GM21723 (cell line): ENCODE data around the gene NMT2.

Source experiments
- ATAC-seq: cut with Tn5 transposase; IDR thresholded peaks from one replicate; pipeline ENCODE4 v1.9.1; 2021; ENCODE audit warnings: mild to moderate bottlenecking, moderate library complexity; ENCODE audit not compliant: unreplicated experiment

The NMT2 gene

GRCh38 chr10:15182540-15183207, 14.2 kb upstream of the NMT2 start:
- no peak for ATAC-seq

- ATAC-seq: no peak
Observed at GRCh38 chr10:15181576-15182156, 13.2 kb upstream of the NMT2 start.

- ATAC-seq: no peak
Observed at GRCh38 chr10:15180736-15181135, 12.2 kb upstream of the NMT2 start.

GRCh38 chr10:15176269-15176668, 7.8 kb upstream of the NMT2 start:
- ATAC-seq: no peak

- ATAC-seq: no peak
Observed at GRCh38 chr10:15175587-15175986, 7.1 kb upstream of the NMT2 start.

DNA sequence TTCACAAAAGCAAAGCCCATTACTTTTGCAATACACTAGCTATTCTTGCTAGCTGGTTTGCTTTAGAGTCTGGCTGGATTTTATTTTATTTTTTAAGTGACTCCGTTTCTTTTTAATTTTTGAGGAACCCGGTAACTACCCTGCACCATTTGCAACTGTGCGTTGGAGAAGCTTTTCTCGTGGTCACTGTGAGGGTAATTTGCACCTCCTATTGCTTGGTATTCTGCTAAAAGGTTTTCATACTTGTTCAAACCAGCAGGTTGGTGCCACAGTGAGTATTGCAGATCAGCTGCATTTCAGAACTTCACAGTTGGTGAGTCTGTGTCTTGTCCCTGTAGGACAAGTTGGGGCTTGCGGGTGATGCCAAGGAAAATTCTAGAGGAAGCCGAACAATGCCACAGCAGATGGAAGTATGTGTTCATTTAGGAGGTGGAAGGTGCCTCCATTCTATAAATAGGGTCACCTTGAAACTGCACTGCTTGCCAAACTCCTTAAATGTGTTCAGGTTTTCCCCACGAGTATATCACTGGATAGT, 3.9 kb upstream of the NMT2 start:
- ATAC-seq: no peak

DNA sequence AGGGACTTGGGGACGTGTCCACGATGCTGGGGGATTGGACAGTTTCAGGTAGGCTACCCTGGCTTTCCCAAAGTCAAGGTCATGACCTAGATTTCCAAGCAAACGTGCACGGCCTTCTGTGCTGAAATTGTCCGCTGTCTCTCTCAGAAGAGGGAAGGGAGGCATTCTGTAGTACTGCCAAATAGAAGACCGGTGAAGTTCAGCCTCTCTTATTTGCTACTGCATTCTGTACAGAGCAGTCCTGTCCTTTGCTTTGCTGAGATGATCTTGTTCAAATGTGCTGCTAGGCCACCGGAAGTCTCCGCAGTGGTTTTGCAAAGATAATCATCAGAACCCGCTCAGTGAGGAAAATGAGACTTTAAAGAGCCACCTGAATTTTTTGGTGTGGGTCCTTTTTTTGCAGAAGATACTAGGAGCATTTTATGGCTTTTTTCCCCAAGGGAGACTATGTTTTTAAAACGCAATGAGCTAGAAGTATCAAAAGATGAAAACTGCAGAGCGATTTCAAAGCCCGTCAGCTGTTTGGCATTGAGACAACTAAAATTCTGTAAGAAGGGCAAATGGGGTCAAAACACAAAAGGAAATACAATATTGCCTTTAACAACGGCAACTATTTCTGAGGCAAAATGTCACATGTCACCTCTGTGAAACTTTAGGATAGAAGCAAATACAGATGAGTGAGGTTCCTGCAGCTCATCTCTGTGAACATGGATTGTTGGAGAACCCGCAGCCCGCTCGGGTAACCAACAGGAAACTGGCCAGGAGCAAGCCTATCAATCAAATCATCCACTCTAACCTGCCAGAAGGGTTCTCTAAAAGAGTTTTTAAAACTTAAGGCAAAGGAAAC, 1.3 kb upstream of the NMT2 start:
- ATAC-seq: no peak

GRCh38 chr10:15168786-15169554, 477 bp upstream of the NMT2 start:
- ATAC-seq: peak; percentile 52

DNA sequence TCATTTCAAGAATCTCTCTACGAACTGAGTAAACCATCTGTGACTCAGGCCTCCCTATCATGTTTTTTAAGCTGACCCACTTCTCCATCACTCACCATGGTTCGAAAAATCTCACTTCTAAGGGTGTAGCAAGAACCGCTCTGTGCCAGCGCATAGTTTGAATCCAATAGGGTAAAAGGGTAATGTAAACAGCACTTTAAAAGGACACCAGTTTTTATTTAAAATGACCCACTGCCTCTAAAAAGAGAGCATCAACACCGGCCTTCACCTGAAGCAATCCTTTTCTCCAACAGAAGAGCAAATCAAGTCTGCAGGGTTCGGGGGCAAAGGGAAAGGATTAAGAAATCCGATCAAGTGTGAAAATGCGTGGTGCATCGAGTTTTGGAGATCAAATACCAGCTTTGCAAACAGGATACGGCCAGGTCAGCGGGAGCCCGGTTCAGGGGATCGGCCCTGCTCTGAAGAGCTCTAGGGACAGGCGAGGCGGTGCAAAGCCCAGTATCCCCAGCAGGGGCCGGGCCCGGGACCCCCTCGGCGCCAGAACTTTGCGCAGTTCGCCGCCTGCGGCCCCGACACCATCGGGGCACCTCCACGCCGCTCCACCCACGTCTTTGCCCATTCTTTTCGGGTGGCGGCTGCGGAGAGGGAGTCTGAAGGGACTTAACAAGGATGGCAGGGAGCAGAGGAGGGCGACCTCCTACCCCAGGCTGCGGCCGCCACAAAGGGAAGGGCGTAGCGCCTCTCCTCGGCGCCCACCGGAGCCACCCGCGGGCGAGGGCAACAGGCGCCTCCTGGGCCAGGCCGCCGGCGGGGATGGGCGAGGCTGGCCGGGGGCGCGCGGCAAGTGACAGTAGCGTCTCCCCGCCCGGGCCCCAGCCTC, 842 bp downstream of the NMT2 start:
- ATAC-seq: peak; percentile 52

DNA sequence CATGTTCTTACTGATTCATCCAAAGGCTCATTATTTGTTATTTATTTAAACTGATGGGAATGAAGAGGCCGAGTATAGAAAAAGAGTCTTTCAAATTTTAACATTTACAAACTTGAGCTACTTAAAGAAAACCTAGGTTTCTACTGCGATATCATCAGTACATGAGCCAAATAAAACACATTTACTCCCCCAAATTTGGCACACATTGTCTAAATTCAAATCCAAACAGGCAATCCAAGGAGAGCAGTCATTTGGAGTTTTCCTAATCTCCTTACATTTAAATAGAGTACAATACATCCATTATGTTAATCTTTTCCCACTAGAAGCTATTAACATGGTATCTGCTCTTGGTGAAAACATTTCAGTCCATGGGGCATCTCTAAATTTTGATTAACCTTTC, 2.2 kb downstream of the NMT2 start:
- no peak for ATAC-seq

GRCh38 chr10:15163253-15163828, 5.2 kb downstream of the NMT2 start:
- no peak for ATAC-seq

GRCh38 chr10:15158972-15159371, 9.5 kb downstream of the NMT2 start:
- no peak for ATAC-seq

- no peak for ATAC-seq
Observed at GRCh38 chr10:15158448-15158847, 10.0 kb downstream of the NMT2 start.

DNA sequence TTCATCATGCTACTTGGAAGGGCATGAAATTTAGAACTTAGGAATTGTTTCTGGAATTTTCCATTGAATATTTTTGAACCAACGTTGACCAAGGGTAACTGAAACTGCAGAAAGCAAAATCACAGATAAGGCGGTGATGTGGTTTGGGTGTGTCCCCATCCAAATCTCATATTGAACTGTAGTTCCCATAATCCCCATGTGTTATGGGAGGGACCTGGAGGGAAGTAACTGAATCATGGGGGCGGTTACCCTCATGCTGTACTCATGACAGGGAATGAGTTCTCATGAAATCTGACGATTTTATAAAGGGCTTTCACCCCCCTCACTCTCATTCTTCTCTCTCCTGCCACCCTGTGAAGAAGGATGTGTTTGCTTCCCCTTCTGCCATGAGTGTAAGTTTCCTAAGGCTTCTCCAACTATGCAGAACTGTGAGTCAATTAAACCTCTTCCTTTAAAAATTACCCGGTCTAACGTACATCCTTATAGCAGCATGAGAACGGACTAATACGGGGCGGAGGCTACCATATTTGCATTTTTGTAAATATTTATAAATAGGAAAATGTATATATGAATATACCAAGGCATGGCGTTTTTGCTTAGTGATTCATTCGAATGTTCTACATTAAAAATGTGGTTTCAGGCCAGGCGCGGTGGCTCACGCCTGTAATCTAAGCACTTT, 12.4 kb downstream of the NMT2 start:
- ATAC-seq: no peak

DNA sequence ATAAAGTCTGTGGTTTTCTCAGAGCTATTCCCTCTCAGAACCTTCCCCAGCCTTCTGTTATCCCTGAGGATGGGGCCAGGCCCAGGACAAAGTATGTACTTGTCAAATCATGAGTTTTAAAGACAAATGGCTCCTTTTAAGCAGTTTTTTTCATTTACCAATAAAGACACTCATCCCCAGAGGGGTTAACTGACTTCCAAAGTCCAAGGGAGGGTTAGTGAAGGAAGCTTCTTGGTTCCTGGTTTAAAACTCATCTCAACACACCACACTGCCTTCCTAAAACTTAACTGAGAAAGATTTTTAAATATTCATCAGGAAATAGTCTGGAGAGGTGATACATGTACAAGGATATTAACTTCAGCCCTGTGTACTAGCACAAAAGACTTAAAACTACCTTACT, 15.9 kb downstream of the NMT2 start:
- no peak for ATAC-seq

DNA sequence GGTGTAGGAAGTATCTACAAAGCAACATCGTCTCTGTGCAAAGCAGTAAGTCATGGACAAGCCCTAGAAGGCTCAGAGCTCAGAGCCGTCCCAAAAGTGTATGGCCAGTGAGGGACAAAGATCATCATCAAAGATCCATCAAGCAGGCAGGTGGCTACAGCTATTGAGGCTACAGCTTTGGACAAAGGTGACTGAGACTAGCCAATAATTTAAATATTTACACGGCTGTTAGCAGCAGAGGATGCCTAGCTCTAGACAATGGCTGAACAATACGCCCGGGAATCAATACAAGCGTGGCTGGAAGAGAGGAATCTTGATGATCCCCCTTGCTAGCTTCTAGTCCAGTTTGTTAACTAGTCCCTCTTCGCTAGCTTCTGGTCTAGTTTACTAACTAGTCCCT, 17.9 kb downstream of the NMT2 start:
- ATAC-seq: no peak

DNA sequence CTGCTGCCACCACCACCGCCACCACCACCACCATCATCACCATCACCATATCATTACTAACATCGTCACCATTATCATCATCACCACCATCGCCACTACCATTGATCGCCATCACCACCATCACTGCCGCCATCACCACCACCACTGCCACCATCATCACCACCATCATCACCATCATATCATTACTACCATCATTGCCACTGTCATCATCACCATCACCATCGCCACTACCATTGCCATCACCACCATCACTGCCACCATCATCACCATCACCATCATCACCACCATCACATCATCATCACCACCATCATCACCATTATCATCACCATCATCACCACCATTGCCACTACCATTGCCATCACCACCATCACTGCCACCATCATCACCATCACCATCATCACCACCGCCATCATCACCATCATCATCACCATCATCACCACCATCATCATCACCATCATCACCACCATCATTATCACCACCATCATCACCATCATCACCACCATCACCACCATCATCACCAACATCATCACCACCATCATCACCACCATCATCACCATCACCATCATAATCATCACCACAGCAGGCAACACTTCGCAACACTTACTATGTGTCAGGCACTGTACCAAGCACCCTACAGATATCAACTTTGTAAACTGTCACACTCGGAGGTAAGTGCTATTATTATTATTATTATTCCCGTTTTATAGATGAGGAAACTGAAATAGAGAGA, 19.3 kb downstream of the NMT2 start:
- ATAC-seq: no peak

GRCh38 chr10:15147594-15148392, 20.7 kb downstream of the NMT2 start:
- ATAC-seq: no peak
